Stimulated activated CD4-positive, alpha-beta T cell treated with anti-CD3 and anti-CD28 coated beads, TNF-alpha, amount 100 ng/mL, for 48 hours (primary cell): ENCODE measurements around the gene SCG3.
"Not testable (repeated sequence)": the region's sequence is repeated elsewhere in the genome, so short reads cannot be mapped to it uniquely, and the experiment has no call there.

ENCODE experiments used
- DNase-seq, 3 donors: peaks; one replicate each; pipeline ENCODE4 v3.0.0-alpha.2; 2020; ENCODE audit warnings: low read depth in 3 of 3

The SCG3 gene

DNA sequence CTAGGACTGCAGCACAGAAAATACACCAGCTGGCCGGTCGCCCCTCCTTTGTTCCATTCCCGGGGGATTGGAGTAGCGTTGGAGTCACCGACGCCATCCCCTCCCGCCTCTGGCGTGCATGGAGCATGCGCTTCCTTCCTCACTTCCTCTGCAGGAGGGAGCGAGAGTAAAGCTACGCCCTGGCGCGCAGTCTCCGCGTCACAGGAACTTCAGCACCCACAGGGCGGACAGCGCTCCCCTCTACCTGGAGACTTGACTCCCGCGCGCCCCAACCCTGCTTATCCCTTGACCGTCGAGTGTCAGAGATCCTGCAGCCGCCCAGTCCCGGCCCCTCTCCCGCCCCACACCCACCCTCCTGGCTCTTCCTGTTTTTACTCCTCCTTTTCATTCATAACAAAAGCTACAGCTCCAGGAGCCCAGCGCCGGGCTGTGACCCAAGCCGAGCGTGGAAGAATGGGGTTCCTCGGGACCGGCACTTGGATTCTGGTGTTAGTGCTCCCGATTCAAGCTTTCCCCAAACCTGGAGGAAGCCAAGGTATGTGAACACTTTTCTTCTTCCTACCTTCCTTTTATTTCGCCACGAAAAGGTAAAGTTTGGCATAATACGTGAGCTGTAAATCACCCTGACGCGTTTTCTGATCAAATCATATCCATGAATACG is at the start of gene SCG3:
TSS of gene SCG3 (plus strand) at position 201 of the 661 bp plus-strand sequence. CDS start at position 454, 253 bp downstream.
- DNase-seq = peak; percentile 30 to 57 (median 46)

DNA sequence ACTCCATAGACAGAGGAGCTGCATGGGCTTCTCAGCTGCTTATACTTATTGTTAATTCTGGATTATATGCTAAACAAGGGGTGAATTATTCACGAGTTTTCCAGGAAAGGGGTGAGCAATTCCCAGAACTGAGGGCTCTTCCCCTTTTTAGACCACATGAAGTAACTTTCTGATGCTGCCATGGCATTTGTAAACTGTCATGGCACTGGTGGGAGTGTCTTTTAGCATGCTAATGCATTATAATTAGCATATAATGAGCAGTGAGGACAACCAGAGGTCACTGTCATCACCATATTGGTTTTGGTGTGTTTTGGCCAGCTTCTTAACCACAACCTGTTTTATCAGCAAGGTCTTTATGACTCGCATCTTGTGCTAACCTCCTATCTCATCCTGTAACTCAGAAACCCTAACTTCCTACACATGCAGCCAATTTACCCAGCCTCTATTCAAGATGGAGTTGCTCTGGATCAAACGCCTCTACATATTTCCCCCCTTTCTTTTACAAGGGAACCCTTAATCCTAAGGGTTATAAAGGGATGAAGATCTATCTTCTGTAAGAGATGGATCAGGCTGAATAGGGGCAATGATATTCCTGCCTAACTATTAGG is 46.6 kb upstream of the SCG3 start:
- no peak for DNase-seq

DNA sequence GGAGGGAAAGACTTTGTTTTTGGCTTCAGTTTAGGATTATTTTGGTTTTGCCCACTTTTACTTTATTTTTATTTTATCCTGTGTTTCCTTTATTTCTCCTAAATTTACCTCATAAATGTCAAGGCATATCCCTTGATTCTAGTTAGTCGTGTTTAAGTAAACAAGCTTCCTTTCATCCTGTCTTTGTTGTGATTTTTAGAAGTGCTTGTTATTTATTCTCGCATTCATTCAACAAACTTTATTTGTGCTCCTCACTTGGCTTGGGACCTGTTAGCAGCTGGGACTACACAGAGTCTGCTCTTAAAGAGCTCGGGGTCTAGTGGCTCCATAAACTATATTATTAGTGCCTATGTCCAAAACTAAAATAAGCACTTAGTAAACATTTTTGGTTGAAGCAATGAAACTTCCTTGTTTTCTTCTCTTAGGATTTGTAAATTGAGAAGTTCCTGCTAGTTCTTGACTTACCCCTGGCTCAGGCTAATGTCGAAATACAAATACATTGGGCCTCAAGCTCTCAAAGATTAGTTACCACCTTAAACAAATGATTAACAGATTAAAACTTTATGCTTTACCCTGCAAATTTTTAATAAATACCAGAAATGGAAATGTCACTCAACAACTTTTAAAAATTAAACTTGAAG is 39.7 kb upstream of the SCG3 start:
- no peak for DNase-seq

DNA sequence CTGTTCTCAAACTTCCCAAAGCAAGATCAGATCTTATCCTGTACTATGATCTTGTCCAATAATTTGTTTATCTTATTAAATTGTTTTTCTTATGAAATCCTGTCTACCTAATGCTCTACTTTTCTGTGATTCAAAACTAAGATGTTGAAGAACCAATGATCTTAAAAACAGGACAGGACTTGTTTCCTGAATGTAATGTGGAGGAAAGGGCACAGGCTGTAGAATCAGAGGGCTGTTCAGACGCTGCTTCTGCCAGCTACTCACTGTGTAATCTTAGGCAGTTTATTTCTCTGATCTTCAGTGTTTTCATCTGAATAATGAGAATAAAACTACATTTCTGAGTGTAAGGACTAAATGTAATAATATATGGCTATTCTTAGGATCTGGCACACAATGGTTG is 38.6 kb upstream of the SCG3 start:
- no peak for DNase-seq

DNA sequence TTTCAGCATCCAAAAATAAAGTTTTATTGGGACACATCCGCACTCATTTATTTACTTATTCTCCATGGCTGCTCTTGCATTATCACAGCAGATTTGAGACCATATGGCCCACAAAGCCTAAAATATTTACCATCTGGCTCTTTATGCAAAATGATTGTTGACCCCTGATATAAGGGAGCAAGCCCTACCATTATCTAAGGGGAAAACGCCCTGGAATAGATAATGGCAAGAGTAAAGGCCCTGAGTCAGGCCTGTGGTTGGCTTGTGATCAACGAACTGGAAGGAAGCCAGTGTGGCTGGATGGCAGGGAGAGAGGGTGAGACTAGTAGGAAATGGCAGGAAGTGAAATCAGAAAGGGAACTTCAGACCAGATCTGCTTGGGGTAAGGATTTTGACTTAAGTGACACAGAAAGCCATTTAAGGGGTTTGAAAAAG is 34.2 kb upstream of the SCG3 start:
- DNase-seq = no peak

DNA sequence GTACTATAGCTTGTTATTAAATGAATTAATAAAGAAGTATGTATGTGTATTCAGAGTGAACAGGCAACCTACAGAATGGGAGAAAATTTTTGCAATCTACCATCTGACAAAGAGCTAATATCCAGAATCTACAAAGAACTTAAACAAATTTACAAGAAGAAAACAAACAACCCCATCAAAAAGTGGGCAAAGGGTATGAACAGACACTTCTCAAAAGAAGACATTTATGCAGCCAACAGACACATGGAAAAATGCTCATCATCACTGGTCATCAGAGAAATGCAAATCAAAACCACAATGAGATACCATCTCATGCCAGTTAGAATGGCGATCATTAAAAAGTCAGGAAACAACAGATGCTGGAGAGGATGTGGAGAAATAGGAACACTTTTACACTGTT is 33.2 kb upstream of the SCG3 start:
- DNase-seq = not testable (repeated sequence)

DNA sequence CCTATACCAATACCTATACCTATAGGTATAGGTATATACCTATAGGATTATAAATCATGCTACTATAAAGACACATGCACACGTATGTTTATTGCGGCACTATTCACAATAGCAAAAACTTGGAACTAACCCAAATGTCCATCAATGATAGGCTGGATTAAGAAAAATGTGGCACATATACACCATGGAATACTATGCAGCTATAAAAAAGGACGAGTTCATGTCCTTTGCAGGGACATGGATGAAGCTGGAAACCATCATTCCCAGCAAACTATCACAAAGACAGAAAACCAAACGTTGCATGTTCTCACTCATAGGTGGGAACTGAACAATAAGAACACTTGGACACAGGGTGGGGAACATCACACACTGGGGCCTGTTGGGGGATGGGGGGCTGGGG is 32.7 kb upstream of the SCG3 start:
- DNase-seq = not testable (repeated sequence)

DNA sequence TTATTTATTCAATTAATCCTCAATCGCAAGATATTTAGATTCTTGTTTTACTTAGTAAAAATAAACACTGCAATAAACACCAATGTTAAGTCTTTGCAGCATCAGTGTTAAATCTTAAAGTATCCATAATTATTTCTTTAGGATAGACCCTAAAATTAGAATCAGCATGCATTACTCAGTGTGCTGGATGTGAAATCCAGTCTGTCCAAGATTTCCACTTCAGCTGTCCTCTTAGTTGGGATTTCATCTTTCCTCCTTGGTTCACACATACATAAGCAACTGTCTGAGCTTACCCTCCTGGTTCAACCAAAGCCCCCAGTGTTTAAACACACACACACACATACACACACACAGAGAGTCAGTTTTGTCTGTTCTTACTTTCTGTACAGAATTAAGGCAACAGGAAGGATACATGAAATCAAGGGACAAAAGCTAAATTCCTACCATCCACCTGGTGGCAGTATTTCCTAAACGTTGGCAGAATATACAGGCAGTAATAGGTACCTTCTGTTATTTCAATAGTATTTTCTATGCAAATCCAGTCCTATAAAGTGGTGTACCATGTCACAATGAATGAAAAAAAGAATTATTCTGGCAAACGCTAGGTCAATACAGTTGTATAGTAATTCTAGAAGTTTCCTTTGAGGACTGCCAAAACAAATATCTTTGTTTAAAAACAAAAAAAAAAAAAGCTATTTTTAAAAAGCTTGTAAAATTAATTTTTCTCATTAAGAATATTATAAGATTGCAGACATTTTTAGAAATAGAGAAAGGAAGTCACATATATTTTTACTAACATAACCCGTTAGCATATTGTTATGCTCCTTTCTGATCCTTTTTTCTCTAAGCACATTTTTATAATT is 31.4 kb upstream of the SCG3 start:
- peak in 1 of 3 donors; percentile 6 for DNase-seq

DNA sequence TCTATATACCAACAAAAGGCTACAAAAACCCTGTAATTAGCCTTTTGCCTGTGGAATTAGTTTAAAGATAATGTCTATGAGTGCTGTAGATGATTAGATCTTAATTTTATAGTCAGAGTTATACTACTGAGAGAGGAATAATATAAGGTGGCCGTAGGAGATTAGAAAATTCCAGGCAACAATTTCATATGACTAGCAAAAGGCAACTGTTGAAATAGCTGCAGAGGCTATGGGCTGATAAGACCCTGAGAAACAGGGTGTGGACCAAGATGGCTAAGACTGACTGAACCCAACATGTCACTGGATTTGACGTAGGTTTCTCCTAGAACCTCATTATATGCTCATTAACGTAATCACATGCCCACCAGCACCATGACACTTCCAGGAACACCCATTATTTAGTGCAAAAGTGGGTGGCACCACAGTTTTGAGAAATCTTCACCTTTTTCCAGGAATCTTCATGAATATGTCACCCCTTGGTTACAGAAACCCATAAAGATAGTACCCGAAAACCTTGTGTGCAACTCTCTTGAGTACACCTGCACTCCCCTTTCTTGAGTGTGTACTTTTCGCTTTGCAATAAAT is 29.1 kb upstream of the SCG3 start:
- DNase-seq = no peak

DNA sequence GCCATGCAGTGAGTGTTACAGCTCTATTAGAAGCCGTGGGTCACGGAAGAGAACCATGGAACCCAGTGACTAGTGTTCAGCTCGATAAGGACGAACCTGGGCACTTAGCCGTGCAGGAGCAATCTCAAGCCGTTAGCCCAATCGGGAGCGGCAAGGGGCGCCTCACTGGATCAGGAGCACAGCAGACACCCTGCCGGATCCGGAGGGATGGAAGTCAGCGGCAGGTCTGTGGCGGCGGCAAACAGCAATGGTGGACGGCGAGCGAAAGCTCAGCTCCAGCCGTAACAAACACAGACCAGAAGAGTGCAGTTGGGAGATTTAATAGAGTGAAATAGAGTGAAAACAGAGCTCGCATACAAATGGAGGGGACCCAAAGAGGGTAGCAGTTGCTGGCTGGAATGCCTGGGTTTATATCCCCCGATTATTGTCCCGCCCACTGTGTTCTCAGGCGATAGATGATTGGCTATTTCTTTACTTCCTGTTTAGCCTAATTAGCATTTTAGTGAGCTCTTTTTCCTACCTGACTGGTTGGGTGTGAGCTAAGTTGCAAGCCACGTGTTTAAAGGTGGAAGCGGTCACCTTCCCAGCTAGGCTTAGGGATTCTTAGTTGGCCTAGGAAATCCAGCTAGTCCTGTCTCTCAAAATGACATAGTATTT is 25.8 kb upstream of the SCG3 start:
- not testable (repeated sequence) for DNase-seq

DNA sequence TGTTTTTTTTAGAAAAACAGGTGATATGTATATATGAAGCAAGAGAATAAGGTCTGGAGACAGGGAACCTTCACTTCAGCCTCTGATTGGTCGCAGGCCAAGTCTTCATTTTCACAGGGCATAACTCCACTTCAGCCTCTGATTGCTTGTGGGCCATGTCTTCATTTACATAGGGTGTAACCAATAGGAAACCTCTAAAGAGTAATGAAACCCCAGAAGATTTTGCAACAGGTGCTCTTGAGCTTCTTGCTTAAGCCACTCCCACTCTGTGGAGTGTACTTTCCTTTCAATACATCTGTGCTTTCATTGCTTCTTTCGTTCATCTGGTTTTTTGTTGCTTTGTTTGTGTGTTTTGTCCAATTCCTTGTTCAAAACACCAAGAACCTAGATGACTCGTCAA is 22.6 kb upstream of the SCG3 start:
- no peak for DNase-seq

DNA sequence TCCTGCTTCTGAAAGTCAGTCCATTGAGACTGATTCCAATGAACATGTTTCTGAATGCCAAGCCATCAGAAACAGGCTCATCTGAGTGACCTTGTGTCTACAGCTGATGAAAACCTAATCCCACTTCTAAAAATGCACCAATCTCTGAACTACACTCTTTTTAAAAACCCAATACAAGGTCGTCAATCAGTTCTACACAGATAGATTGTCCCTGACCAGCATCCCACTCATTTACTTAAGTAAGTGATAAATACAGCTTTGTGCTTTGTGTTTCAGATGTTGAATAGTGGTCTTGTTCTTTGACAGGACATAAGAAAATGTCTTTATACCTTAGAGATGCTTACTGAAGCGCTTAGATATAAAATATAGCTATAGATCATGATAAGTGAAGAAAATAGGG is 20.2 kb upstream of the SCG3 start:
- no peak for DNase-seq

DNA sequence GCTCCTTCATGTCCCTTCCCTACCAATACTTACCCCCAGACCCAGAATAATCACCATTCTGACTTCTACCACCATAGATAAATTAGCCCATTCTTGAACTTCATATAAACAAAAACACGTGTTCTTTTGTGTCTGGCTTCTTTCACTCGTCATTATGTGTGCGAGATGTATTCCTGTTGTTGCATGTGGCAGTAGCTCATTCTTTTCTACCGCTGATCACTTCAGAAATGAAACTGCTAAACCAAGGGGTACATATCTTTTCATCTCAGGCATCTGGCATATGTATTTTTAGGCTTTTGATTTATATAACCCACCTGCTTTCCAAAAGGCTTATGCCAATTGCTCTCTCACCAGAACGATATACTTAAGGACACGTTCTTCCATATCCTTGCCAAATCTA is 13.8 kb upstream of the SCG3 start:
- no peak for DNase-seq

DNA sequence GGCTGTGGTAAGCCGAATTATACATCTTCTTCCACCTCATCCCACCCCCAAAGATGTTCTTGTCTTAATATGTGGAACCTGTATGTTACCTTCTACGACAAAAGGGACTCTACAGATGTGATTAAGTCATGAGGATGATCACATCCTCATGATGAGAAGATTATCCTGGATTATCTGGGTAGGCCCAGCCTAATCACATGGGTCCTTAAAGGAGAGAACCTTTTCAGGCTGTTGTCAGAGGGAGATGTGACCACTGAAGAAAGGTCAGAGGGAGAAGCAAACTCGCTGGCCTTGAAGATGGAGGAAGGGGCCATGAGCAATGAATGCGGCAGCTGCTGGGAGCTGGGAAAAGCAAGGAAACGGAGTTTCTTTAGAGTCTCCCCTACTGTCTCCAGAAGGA is 12.9 kb upstream of the SCG3 start:
- no peak for DNase-seq

DNA sequence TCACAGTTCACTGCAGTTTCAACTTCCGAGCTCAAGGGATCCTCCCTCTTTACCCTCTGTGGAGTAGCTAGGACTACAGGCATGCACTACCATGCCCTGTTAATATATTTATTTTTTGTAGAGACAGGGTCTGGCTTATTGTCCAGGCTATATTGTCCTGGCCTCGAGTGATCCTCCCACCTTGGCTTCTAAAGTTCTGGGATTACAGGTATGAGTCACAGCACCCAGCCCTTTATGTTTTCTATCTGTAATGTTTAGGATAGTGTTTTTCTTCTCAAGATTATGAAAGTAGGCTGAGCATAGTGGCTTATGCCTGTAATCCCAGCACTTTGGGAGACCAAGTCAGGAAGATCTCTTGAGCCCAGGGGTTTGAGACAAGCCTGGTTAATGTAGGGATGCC is 11.9 kb upstream of the SCG3 start:
- no peak for DNase-seq

DNA sequence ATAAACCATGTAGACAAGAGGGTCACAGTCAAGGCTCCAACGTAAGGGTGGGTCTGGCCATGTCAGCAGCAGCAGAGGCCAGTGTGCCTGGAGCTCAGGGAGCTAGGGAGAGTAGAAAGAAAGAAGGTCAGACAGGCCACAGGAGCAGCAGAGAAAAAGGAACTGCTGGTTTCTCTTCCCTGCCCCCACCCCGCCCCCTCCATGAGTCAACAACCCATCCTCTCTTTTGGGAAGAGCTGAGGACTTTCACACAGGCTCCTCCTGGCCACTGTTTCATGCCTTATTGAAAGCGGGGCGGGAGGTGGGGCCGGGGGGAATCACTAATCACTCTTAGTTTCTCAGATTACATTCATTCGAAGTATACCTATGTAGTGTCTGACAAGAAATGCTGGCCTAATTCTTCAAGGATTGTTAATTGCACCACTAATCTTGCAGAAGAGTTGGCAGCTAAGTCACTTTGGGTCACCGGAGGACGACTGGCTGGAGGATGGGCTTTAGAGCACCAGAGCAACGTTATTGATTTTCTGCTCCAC is 9.1 kb upstream of the SCG3 start:
- DNase-seq = no peak

DNA sequence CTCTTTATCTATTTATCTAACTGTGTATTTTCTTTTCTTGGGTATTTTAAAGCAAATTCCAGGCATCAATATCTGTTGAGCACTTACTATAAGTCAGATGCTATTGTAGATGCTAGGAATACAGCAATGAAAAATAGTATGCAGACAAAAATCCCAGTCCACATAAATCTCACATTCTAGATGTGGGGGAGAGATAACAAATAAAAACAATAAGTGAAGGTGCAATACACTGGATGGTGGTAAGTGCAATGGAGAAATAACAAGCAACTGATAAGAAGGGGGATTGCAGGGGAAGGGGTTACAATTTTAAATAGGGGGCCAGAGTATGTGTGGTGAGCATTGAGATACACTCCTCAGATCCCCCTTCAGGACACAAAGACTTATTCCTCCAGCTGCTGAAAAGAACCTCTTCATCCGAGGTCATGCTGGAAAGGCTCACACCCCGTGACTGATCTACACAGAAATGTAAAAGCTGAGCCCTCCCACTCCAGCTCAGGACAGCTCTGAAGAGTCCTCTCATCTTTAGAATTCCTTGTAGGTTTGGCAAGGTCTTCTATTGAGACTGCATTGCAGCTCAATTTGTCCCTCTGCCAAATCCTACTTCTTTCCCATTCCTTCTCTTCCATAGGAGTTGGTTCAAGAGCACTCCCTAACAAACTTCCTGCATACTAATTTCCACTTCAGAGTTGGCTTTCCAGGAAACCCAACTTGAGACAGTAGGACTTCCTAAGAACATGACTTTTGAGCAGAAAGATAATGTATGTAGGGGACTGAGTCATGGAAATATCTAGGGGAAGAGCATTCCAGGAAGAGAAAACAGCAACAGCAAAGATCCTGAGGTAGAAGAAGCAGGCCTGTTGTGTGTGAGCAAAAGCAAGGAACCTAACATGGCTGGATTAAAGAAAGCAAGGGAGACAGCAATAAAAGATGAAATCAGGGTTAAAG is 8.1 kb upstream of the SCG3 start:
- DNase-seq = no peak

DNA sequence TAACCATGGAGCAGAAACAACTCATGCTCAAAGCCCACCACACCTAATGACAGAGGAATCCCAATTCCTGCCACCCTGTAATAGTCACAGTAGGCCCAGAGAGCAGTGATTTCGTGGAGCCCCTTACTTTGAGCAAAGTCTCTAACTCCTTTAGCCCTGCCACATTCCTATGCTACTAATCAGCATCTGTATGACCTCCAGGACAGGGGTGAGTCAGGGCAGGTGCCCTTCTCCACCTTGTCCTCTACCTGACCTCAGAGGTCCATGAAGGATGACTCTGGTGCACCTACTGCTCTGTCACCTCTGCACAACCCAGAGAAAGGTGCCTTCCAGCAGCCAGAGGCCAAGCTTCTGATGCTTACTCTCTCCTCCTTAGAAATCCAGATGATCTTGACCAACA is 6.1 kb upstream of the SCG3 start:
- DNase-seq = no peak

DNA sequence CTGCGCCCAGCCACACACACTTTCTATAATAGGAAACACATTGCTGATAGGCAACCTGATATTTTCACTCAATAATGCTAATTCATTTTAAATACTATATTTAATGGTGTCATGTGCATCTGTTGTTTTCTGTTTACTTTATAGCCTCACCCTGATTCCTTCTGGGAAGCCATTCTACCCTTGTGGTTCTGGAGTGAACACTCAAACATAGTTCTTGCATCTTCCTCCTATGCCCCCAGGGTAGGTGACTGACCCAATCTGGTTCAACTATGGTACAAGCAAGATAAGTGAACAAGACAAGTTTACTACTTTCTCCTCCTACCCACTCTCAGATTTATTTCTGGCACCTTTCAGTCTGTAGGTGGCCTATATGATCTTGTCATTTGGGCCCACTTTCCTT is 4.3 kb upstream of the SCG3 start:
- DNase-seq = no peak

DNA sequence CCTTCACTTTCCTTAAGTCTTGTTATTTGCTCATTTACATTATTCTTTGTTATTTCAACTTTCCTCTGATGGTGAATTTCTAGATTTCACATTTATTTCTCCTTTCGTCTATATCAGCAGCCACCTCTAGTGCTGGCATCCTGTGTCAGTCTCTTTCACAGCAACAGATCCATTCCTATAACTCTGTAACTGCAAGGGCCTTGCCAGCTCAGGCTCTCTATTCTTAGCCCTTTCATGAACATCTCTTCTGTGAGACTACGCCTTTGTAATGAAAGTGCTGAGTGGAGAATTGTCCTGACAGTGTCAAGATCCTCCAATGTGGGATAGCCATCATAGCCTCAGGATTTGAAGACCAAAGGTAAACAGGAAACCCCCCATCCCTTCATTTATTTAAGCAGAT is 3.9 kb upstream of the SCG3 start:
- DNase-seq = no peak
